Vagina (tissue), 2 donors: Measurements from ENCODE around the gene PKN1. TPM values are rescaled to one million over a fixed set of nuclear protein-coding genes. Genes with fewer than 3 reads are reported as not detected.

Experiments
- DNase-seq, 2 donors: peaks; one replicate each; pipeline ENCODE4 v3.0.0-alpha.2; 2017; ENCODE audit errors: extremely low spot score in 2 of 2
- H3K27ac ChIP-seq: fragments of 200-600 bp; sonication (generic); one replicate; pipeline ENCODE4 v1.5.1; 2019
- H3K27me3 ChIP-seq: fragments of 200-600 bp; sonication (generic); one replicate; pipeline ENCODE4 v1.5.1; 2019
- H3K36me3 ChIP-seq, 2 donors: fragments of 200-600 bp; sonication (generic); one replicate each; pipeline ENCODE4 v1.5.1; 2017 to 2019
- H3K4me1 ChIP-seq: fragments of 200-600 bp; sonication (generic); one replicate; pipeline ENCODE4 v1.5.1; 2019
- H3K4me3 ChIP-seq, 2 donors: fragments of 200-600 bp; sonication (generic); 1 replicate in 1 of 2; 2 replicates in 1 of 2; pipeline ENCODE4 v1.5.1; 2016 to 2019
- H3K9me3 ChIP-seq: fragments of 200-600 bp; sonication (generic); one replicate; pipeline ENCODE4 v1.5.1; 2019
- POLR2A ChIP-seq, 2 donors: fragments of 450-650 bp; IDR thresholded peaks; one replicate each; pipeline ENCODE4 v1.6.1; 2017; ENCODE audit warnings: antibody characterized with exemption in 2 of 2, mild to moderate bottlenecking in 2 of 2, moderate library complexity in 2 of 2
- POLR2AphosphoS5 ChIP-seq, 2 donors: sonication (generic); formaldehyde crosslinking; IDR thresholded peaks; one replicate each; pipeline ENCODE4 v1.9.0; 2017; ENCODE audit warnings: antibody characterized with exemption in 2 of 2, mild to moderate bottlenecking in 2 of 2, low read depth in 1 of 2; ENCODE audit not compliant: insufficient read depth in 1 of 2
- intact Hi-C: fragments of 100-400 bp; cut with DNase I; formaldehyde crosslinking; loops from one replicate; pipeline ENCODE4 v1.15.1; 2023
- total RNA-seq: library from RNA; depleted of rRNA; stranded (reverse); fragments of >200 nt; gene quantifications from one replicate; pipeline ENCODE4 v1.2.3, GENCODE V29; 2016
- TF ChIP-seq, protein P1 (sequence below), 3 experiments: fragments of 450-650 bp in 2 of 3; fragments of 200-600 bp in 1 of 3; sonication (generic) in 1 of 3; IDR thresholded peaks; one replicate each; pipeline ENCODE4 v1.5.1; 2017 to 2019; ENCODE audit warnings: antibody characterized with exemption in 3 of 3, mild to moderate bottlenecking in 2 of 3, moderate library complexity in 2 of 3

The PKN1 gene
- total RNA-seq, 1 donor from 2014 or later = 72.7 TPM

DNA sequence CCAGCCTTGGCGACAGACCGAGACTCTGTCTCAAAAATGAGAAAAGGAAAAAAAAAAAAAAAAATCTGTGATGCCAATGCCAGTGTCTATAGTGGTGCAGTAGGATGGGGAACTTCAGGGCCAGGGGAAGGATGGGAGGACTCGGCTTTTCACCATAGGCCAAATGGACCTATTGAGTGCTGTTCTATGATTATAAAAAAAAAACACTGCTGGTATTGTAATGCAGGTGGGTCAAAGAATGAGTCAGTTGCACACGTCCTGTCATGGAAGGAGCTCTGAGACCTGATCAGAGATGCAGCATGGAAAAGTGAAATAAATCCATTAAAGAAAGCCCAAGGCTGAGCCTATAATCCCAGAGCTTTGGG is 78.1 kb downstream of the PKN1 start:
- TF ChIP-seq POLR2A (IDR thresholded peaks at IDR 0.05) = no peak
- TF ChIP-seq POLR2AphosphoS5 (IDR thresholded peaks at IDR 0.05; ENCODE audit: insufficient read depth in 1 of 2, low read depth in 1 of 2) = no peak
- TF ChIP-seq, protein P1, sequence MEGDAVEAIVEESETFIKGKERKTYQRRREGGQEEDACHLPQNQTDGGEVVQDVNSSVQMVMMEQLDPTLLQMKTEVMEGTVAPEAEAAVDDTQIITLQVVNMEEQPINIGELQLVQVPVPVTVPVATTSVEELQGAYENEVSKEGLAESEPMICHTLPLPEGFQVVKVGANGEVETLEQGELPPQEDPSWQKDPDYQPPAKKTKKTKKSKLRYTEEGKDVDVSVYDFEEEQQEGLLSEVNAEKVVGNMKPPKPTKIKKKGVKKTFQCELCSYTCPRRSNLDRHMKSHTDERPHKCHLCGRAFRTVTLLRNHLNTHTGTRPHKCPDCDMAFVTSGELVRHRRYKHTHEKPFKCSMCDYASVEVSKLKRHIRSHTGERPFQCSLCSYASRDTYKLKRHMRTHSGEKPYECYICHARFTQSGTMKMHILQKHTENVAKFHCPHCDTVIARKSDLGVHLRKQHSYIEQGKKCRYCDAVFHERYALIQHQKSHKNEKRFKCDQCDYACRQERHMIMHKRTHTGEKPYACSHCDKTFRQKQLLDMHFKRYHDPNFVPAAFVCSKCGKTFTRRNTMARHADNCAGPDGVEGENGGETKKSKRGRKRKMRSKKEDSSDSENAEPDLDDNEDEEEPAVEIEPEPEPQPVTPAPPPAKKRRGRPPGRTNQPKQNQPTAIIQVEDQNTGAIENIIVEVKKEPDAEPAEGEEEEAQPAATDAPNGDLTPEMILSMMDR (IDR thresholded peaks at IDR 0.05) = no peak
- peak overlapping the region; percentile 86 for H3K27ac ChIP-seq

DNA sequence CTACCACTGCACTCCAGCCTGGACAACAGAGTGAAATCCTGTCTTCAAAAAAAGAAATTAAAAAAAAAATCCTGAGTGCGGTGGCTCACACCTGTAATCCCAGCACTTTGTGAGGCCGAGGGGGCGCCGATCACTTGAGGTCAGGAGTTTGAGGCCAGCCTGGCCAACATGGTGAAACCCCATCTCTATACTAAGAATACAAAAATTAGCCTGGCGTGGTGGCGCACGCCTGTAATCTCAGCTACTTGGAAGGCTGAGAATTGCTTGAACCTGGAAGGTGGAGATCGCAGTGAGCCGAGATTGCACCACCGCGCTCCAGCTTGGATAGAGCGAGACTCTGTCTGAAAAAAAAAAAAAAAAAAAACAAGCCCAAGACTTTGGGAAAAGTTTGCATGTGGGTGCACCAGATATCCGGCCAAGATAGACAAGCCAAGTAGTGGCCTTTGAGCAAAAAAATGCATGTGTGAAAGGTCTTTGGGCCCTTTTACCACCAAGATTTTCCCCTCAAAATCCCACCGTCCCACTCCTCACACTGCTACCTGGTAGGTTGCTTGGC is 79.4 kb downstream of the PKN1 start:
- no peak overlapping the region for H3K4me3 ChIP-seq
- no peaks in the 10 kb centered on the region for H3K9me3 ChIP-seq
- H3K27ac ChIP-seq = peak overlapping the region; percentile 100
- DNase-seq = no peak
- H3K4me1 ChIP-seq = peaks cover 28% of the 10 kb centered on the region
- TF ChIP-seq POLR2A (IDR thresholded peaks at IDR 0.05) (no peak), POLR2AphosphoS5 (IDR thresholded peaks at IDR 0.05; ENCODE audit: insufficient read depth in 1 of 2, low read depth in 1 of 2) (no peak)
- TF ChIP-seq, protein P1 (IDR thresholded peaks at IDR 0.05) = no peak
- H3K36me3 ChIP-seq = peaks cover 0 to 32% of the 10 kb centered on the region in 2 donors
- intact Hi-C loops = no loop called here
- H3K27me3 ChIP-seq = no peaks in the 10 kb centered on the region

More for the DNA sequence above, 78.1 kb downstream of the PKN1 start:
- DNase-seq = no peak
- Histone ChIP-seq H3K4me3 (no peak overlapping the region), H3K4me1 (peaks cover 18% of the 10 kb centered on the region), H3K9me3 (no peaks in the 10 kb centered on the region), H3K27me3 (no peaks in the 10 kb centered on the region), H3K36me3 (peaks cover 0 to 27% of the 10 kb centered on the region in 2 donors)
- intact Hi-C loops = no loop called here

DNA sequence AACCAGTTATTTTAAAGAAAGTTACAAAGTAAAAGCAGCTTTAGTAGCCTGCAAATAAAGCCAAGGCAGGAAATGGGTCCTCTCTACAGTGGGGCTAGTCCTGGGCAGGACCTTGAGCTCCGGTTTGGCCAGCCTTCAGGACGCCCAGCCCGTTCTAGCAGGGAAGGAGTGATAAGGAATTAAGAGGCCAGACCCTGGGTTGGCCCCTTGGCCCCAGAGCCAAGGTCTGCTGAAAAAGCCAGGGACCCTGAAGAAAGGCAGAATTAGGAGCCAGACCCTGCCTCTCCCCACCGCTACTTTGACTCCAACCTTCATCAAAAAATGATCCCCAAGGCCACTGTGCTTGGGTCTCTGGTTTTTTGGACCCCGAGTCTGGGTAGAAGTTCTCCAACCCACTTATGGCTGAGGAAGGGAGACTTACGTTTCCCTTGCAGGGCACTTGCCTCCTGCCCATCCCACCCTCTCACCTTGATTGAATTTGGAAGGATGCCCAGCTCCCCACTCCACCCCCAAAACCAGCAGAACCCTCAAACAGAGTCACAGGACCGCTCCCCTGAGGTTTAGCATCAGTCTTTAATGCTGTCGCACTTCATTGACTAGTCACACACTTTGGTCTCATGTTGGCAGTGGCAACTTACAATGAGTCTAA is 81.2 kb downstream of the PKN1 start:
- DNase-seq = no peak
- Histone ChIP-seq H3K9me3 (no peaks in the 10 kb centered on the region), H3K36me3 (peaks cover 0 to 32% of the 10 kb centered on the region in 2 donors), H3K4me3 (no peak overlapping the region), H3K27me3 (no peaks in the 10 kb centered on the region), H3K4me1 (peaks cover 35% of the 10 kb centered on the region), H3K27ac (peak overlapping the region; percentile 100)
- intact Hi-C loops = no loop called here
- TF ChIP-seq, protein P1 (IDR thresholded peaks at IDR 0.05) = no peak
- TF ChIP-seq POLR2A (IDR thresholded peaks at IDR 0.05) (no peak), POLR2AphosphoS5 (IDR thresholded peaks at IDR 0.05; ENCODE audit: insufficient read depth in 1 of 2, low read depth in 1 of 2) (no peak)

DNA sequence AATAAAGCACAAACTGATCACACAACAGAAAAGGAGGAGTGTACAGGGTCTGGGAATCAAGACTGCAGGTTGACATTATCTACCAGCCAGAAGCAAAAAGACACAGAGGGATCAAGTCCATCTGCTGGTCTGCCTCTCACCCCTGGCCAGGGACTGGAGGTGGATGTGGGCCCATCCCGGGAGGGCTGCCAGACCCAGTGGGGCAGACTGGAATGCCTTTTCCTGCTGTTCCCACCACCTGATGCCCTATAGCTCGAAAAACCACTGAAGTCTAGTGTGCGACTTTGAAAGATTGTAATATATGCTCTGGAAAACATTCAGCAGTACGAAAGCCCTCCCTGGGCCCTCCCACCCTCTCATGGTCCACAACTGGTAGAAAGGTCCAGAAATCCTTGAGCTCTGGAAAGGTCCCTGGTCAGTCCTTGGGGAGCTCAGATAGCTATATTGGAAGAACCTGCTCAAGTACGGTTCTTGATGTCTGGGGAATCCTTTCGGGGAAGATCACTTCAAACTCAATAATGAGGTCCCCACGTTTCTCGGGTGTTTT is 82.5 kb downstream of the PKN1 start:
- TF ChIP-seq, protein P1 (IDR thresholded peaks at IDR 0.05) = no peak
- peak in 1 of 2 donors; percentile 25 for TF ChIP-seq POLR2AphosphoS5 (IDR thresholded peaks at IDR 0.05; ENCODE audit: insufficient read depth in 1 of 2, low read depth in 1 of 2)
- Histone ChIP-seq H3K36me3 (peaks cover 0 to 32% of the 10 kb centered on the region in 2 donors), H3K4me3 (peak overlapping the region; percentile 70 to 91), H3K9me3 (no peaks in the 10 kb centered on the region), H3K27ac (peak overlapping the region; percentile 100), H3K27me3 (no peaks in the 10 kb centered on the region), H3K4me1 (peaks cover 39% of the 10 kb centered on the region)
- no peak for DNase-seq
- intact Hi-C loops = no loop called here

DNA sequence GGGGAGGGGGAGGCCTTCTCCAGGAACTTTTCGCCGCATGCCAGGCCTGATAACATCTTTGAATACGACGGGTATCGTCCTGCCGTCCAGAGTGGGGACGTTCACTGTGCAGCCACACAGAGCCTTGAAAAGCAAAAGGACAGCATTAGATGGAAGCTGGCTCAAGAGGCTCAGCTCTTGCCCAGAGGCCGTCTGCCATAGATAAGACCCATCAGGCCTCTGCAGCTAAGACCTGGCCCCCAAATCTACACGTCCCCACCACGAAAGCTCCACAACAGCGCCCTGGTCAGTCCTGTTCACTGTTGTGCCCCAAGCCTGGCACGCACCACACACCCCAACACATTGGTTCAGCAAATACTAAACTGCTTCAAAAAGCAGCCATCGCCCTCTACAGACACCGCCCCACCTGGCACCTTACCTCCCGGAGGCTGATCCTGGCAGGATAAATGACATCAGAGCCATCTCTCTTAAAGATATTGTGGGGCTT is 83.0 kb downstream of the PKN1 start:
- Histone ChIP-seq H3K36me3 (peaks cover 0 to 32% of the 10 kb centered on the region in 2 donors), H3K27ac (peak overlapping the region; percentile 100), H3K27me3 (no peaks in the 10 kb centered on the region), H3K4me1 (peaks cover 39% of the 10 kb centered on the region), H3K9me3 (no peaks in the 10 kb centered on the region), H3K4me3 (peak overlapping the region; percentile 70 to 91)
- no peak for DNase-seq
- intact Hi-C loops = no loop called here
- TF ChIP-seq POLR2A (IDR thresholded peaks at IDR 0.05) (no peak), POLR2AphosphoS5 (IDR thresholded peaks at IDR 0.05; ENCODE audit: insufficient read depth in 1 of 2, low read depth in 1 of 2) (peak in 1 of 2 donors; percentile 16)
